Activated gamma-delta T cell treated with anti-CD3 and anti-CD28 coated beads, Interleukin-2, amount 50 U/mL, for 16 hours (primary cell): ENCODE results near the gene EVA1C.
"Not testable (repeated sequence)": the region's sequence is repeated elsewhere in the genome, so short reads cannot be mapped to it uniquely, and the experiment has no call there.

ENCODE experiments used
- DNase-seq: peaks from one replicate; pipeline ENCODE4 v3.0.0-alpha.2; 2020; ENCODE audit warnings: low read depth

Gene EVA1C

DNA sequence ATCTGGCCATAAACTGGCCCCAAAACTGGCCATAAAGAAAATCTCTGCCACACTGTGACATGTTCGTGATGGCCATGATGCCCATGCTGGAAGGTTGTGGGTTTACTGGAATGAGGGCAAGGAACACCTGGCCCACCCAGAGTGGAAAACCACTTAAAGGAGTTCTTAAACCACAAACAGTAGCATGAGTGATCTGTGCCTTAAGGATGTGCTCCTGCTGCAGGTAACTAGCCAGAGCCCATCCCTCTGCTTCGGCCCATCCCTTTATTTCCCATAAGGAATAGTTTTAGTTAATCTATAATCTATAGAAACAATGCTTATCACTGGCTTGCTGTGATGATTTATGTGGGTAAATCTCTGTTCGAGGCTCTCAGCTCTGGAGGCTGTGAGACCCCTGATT is 50.1 kb downstream of the EVA1C start:
- DNase-seq, result not testable (repeated sequence)

DNA sequence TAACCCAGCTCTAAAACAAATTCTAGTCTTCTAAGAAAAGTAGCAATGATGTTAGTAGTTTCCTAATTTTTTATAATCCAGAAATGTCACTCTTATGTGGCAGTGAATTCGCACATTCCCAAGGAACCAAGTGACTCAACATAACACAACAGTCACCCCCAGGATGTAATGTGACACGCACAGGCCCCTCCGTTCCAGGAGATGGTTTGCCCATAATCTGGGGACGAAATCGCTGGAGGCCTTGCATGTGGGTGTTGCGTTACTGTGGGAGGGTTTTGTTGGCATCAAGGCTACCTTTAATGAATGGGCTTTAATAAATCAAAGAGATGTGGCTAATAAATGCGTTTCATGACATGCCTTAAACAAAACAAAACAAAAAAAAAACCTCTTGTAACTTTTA is 50.9 kb downstream of the EVA1C start:
- no peak for DNase-seq

DNA sequence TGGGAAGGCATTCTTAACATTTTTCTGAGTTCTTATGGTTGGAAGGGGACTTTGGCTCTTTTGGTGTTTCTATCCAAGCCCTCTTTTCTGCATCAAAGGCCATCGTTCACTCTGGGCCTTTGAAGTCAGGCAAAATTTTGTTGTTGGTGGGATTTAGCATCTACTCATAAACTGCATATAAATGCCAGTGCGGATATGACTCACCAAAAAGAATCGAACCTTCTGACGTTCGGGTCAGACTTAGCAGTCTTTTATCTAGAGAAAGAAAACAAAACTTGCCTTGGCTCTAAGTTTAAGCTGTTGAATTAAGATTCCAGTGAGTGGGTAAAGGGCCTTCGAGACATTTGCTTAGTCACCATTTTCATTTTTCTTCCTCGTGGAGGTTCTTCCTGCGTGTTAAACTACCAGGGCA is 51.4 kb downstream of the EVA1C start:
- DNase-seq, result no peak

DNA sequence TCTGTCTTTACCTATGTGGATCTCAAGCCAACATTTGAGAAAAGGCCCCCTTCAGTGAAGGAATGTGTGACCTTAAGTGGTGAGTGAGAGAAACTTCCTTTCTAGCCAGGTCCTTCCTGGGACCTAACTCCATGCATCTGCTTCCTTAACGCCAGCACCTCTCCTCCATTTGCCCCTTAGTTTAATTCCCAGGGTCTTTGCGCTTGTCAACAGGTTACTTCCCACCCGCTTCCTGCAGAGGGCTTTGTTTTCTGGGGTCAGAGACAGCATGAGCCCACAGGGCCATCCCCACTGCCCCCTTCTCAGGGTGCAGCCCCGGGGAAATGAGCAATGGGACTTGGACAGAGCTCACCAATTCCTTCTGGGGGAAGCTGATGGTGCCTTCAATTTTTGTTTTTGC is 54.8 kb downstream of the EVA1C start:
- DNase-seq, result no peak

DNA sequence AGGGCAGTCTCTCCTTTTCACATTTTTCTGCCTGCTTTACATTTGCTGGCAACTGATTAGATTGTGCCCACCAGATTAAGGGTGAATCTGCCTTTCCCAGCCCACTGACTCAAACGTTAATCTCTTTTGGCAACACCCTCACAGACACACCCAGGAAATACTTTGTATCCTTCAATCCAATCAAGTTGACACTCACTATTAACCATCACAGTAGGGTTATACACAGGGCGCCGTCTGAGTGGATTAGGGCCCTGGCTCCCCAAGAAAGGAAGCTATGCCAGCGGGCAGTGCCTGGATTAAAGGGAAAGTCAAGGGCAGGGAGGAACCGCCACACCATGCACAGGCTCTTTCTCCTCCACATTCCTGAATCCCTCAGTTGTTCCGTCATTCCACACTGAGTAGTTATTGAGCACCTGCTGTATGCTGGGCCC is 56.2 kb downstream of the EVA1C start:
- DNase-seq, result no peak

DNA sequence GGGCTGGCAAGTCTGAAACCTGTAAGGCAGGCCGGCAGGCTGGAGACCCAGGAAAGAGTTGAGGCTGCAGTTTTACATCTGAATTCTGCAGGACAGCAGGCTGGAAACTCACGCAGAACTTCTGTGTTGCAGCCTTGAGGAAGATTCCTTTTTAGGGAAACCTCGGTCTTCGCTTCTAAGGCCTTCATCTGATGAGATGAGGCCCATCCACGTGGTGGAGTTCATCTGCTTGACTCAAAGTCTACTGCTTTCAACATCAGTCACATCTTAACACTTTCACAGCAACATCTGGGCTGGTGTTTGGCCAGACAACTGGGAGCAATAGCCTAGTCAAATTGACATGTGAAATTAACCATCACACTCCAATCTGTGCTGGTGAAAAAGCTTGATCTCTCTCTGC is 57.1 kb downstream of the EVA1C start:
- DNase-seq, result no peak

DNA sequence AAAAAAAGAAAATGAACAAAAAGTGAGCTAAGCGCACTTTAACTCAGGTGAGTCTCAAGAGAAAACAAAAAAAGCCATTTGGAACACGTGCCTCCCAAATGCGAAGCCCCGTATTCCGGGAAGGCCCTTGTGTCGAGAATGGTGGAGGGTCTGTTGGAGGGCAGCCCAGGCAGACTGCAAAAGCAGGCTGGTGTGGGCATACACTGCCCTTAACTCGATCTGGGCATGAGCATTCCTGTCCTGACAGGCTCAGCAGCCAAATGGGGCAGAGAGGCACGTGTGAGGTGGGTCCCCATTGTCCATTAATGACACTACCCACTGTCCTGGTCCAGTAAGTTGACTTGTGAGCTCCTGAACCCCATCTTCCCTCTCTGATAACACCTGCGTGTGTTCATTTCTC is 57.7 kb downstream of the EVA1C start:
- DNase-seq, result no peak

DNA sequence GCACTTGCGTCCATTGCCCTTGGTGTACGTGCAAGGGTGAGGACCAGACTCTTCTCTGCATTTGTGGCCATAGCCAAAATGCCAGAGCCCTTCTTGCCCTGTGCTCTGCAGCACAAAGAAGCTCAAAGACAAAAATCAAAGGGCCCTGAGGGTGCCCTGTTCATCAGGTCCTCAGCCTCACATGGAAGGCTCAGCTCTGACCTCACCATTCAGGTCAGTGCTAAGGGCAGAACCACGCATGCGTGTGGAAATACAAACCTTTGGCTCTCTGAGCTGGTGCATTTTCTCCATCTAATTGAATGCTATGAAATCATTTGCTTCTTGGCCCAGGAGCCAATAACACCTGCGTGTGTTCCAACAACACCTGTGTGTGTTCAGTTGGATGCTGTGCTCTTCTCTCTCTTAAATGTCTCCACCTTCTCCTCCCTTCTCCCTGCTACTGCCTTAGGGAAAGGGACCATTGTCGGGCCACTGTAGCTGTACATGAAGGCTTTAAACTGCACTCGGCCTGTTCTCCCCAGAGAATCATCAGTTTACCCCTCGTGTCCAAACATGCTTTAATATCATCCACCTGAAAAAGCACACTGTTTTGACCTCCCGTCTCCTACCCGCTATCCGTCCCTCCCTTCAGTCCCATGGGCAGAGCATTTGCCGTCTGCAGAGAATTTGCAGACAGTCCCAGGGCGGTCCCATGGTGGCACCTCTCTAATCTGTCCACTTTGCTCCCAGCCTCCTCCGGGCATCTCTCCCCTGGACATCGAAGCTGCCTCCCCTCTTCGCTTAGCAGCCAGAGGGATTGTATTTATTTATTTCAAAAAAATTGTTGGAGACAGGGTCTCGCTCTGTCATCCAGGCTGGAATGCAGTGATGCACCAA is 60.6 kb downstream of the EVA1C start:
- DNase-seq, result no peak

DNA sequence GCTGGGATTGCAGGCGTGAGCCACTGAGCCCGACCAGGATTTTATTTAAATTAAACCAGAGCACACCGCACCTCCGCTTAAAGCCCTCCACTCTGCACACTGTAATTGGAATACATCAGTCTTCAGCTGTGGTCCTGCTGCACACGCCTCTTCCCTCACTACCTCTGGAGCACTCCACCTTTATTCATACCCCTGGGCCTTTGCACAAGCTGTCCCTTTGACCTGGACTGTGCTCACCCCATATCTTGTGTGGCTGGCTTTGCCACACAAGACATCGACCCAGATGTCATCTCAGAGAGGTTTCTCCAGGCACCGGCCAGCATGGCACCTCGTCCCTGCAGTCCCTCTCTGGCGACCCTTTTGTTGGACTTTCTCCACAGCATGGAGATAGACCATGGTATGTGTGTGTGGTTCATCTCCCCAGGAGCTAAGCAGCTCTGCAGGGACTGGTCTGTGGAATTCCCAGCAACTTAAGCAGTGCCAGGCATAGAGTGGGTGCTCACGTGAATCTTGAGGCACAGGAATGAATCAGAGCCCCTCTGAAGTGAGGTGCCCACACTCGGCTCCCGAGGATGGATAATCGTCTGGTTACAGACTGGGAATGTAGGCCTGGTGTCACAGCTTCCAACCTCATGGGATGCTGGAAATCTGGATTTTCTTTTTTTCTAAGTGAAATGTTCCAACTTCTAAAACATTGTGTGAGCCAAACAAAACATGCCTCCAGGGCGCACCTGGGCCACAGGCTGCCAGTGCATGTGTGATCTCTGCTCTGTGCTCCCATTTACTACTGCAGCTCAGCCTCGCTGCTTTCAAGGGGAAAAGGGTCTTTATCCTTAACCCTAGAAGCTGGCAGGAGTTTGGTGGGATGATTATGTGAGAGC is 61.9 kb downstream of the EVA1C start:
- DNase-seq, result no peak

DNA sequence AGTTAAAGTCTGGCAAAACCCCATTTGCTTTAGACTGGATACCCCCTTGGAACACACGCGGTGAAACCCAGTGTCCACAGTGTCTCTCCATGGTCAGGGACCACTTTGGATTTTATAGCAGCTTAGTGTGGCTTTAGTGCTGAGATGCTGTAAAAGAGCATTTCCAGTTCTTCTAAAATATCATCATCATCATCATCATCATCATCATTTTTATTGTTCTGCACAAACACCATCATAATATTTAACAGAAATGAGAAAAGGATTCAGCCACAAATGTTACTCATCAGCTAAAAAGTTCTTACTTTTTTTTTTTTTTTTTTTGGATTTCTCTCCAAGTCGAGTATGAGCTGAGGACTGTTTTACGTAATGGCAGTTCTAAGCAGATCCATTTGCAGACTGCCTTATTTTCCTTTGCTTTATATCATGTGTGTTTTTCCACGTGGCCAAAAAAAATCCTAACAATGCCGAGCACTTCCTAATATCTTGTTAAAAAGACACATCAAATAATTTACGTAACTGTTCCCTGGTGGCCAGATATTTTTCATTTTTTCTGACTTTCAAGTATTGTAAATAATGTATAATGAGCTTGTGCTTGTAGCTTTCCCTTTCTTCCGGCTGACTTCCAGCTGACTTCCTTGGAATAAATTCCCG is 62.8 kb downstream of the EVA1C start:
- no peak for DNase-seq

DNA sequence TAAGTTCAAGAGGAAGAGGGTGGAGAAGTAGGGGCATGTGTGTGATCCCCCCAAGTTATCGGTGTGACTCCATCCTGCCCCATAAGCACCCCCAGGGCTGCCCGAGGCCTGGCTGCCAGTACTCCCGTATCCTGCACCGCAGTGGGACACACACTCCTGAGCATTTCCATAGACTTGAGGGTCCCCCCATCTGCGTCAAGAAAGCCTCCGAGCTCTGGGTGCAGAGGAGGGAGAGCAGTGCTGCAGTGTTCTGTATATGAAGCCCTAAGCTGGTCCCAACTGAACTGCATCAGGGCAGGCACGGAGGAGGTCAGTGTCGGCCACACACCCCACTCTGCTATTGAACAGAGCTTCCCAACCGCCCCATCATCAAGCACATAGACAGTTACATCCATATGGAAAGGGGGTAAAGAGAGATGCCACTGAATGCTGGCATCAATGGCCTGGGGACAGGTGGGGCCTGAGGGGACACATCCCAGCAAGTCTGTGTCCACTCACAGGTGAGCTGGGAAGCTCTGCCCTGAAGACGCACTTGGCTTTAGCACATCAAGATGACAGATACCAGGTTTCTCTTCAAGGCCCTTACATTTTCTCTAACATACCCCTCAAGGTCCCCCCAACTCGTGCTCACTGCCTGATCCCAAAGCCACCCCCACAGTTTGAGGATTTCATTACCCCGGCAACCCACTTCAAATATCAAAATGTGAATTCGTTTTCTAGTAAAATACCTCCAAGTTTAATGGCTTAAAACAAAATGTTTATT is 64.3 kb downstream of the EVA1C start:
- DNase-seq, result no peak

DNA sequence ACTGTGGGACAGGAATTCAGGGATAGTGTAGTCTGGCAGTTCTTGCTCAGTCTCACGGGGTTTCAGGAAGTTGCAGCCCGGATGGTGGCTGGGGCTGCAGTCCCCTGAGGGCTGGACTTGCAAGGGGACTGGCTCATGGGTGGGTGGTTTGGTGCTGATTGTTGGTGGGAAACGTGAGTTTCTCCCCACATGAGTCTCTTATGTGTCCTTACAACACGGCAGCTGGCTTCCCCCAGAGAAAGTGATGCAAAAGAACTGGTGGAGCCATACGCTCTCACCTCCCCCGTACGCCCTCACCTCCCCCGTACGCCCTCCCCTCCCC is 64.9 kb downstream of the EVA1C start:
- DNase-seq, result no peak

DNA sequence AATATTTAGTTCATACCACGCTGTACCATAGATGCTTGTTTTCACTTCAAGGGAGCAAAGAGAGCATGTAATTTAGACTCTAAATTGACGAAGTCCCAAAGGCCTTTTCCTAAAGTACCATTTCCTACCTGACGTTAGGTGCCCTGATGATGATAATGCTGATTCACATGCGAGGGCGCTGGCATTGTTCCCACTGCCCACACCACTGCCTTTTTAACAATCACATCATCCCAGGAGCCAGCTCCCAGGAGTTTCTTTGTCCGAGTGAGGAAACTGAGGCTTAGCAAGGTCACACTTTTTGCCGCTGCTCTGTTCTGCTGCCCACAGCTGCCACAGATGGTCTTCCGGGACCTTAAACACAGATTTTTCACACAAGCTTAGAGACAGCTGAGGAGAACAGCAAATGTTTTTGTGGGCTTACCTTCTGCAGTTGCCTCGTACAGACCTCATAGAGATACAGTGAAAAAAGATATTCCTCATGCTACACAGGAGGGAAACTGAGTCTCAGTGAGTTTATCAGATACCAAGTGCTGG is 69.4 kb downstream of the EVA1C start:
- no peak for DNase-seq

DNA sequence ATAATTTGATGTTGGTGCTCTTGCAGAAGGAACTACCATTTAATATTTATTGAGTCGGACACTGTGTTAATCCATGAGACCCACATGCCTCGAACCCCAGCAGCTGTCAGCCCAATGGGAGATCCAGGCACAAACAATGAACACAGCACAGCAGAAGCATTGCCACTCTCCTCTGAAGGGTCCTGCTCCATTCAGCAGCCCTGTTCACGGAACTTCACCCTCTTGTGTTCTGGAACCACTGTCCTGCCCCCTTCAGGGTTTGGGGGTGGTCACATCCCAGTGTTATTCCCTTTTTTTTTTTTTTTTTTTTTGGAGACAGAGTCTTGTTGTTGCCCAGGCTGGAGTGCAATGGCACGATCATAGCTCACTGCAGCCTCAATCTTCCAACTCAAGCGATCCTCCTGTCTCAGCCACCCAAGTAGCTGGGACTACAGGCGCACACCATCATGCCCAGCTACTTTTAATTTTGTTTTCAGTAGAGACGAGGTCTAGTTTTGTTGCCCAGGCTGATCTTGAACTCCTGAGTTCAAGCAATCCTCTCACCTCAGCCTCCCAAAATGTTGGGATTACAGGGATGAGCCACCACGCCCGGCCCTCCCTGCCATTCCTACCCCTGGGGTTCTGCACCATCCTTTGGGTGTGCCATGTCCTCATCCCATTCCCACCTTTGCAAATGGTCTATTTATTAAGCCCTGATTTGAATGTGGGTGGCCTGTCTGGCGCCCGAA is 70.2 kb downstream of the EVA1C start:
- no peak for DNase-seq

DNA sequence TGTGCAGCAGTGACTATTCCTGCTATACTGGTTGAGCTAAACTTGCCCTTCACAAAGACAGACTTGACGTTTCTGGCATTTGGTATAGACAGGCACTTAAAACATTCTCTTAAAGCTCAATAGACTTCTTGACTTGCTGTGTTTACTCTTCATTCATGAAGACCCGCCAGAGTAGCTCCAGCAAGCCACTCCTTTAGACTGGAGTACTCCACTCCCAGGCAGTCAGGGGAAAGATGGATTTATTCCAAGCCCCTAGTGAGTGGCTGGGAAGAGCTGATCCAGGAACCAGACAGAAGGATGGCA is 70.7 kb downstream of the EVA1C start:
- no peak for DNase-seq

DNA sequence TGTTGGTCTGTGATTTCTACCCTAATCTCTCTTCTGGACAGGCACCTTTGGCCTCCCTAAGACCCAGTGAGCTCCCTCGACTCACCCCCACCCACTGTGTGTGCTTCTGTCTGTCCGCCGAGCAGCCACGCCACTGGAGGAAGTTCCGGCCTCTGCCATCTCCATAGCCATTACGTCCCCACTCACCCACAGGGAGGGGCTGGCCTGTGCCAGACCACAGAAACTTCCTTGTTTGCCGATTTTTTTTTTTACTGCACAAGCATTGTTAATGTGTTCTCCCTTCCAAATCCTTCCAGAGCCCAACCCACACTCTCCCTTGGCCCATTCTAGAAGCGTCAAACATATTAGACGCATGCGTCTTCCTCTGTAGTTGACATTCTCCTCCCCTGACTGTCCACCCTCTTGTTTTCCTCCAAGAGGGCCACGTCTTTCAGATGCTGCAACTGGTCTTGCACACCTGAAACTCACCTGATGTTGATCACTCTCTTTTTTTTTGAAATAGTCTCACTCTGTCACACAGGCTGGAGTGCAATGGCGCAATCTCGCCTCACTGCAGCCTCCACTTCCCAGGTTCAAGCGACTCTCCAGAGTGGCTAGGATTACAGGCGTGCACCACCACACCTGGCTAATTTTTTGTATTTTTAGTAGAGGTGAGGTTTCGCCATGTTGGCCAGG is 72.3 kb downstream of the EVA1C start:
- DNase-seq, result no peak

DNA sequence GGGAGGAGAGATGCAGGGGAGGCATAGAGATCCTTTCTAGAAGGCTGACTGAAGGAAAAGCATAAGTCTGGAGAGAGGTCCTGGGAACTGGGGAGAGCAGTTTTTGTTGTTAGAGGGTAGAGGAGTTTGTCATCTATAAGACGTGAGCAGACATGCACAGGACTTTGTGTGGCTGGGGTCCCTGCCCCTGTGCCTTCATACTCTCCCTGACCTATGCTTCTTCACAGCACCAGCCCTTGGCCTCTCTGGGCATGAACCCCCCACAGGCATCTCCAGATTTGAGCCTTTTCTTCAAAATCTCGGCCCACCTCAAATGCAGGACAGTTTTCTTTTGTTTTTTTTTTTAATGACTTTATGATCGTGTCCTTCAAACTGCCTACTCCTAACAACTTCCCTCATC is 79.9 kb downstream of the EVA1C start:
- no peak for DNase-seq

DNA sequence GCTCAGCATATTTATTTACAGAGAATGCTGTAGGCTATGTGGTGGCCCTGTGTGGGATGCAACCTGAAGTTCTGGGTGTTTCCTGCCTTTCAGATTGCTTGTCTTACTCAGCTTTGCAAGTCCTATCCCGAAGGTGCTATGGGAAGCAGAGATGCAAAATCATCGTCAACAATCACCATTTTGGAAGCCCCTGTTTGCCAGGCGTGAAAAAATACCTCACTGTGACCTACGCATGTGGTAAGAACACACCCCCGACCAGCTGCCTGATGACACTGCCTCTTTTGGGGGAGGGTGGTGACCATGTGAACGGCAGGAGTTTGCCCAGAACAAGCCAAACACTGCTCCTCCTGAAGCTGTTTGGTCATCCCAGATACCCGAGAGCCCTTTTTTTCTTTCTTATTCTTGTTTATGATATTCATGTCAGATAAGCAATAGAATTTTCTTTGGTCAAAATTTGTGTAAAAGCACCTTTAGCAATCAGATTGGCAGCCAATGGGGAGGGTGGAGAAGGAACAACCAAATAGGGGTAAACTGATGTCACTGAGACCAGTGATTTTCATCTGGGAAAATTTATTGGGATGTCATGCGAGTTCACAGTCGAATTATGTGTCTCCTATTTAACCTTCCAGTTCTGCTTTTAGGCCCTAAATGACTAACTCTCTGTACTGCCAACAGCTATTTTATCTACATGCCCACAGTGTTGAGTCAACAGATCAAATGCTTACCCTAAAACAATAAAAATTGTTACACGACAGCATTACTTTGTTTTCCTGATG is 82.6 kb downstream of the EVA1C start:
- no peak for DNase-seq

DNA sequence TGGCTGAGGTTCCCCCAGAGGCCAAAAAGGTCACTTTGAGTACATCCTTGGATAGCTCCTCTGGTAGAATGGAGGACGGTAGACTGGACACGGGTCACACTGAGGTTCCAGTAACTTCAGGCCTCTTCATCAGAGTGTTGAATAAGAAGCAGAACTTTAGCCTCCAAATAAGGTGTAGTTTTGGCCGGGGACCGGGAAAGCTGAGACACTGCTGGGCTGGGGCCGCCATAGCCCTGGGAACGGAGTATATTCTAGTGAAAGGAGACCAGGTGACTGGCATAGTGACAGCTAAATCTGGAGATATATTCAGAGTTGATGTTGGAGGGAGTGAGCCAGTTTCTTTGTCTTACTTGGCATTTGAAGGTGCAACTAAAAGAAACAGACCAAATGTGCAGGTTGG is 84.1 kb downstream of the EVA1C start:
- DNase-seq, result no peak
